GM23338 (cell line): Measurements from ENCODE around the gene HLA-G. TPM values are rescaled to one million over a fixed set of nuclear protein-coding genes. Genes with fewer than 3 reads are reported as not detected.

Experiments used
- ATAC-seq: fragments of 200-7000 bp; cut with Tn5 transposase; 3 replicates; pipeline ENCODE4 v1.9.1; 2020
- DNase-seq: peaks from one replicate; pipeline ENCODE4 v3.0.0-alpha.2; 2015; ENCODE audit warnings: low spot score
- H2AFZ ChIP-seq: fragments of 200-600 bp; sonication (generic); 2 replicates; pipeline ENCODE4 v1.8.0; 2016; ENCODE audit warnings: antibody characterized with exemption, mild to moderate bottlenecking, moderate library complexity
- H3F3A ChIP-seq: fragments of 200-600 bp; sonication (generic); replicated peaks from 2 replicates; pipeline ENCODE4 v1.8.0; 2017; ENCODE audit warnings: antibody characterized with exemption, mixed run types, low read depth
- H3K27ac ChIP-seq: fragments of 200-600 bp; sonication (generic); 2 replicates; pipeline ENCODE4 v1.6.1; 2016; ENCODE audit warnings: low read depth
- H3K27me3 ChIP-seq: fragments of 200-600 bp; sonication (generic); 2 replicates; pipeline ENCODE4 v1.8.0; 2016; ENCODE audit warnings: mild to moderate bottlenecking, mixed run types, moderate library complexity; ENCODE audit not compliant: insufficient read depth
- H3K36me3 ChIP-seq: fragments of 200-600 bp; sonication (generic); 2 replicates; pipeline ENCODE4 v1.8.0; 2016; ENCODE audit warnings: mild to moderate bottlenecking; ENCODE audit not compliant: insufficient read depth
- H3K4me1 ChIP-seq: fragments of 200-600 bp; sonication (generic); 2 replicates; pipeline ENCODE4 v1.8.0; 2016; ENCODE audit warnings: mild to moderate bottlenecking, moderate library complexity; ENCODE audit not compliant: insufficient read depth
- H3K4me2 ChIP-seq: fragments of 200-600 bp; sonication (generic); 2 replicates; pipeline ENCODE4 v1.7.1; 2017; ENCODE audit warnings: mixed run types
- H3K4me3 ChIP-seq: fragments of 200-600 bp; sonication (generic); 2 replicates; pipeline ENCODE4 v1.6.1; 2016; ENCODE audit warnings: mixed run types
- H3K79me2 ChIP-seq: fragments of 200-600 bp; sonication (generic); replicated peaks from 2 replicates; pipeline ENCODE4 v1.8.0; 2017; ENCODE audit warnings: mild to moderate bottlenecking; ENCODE audit not compliant: insufficient read depth
- H3K9me2 ChIP-seq: fragments of 200-600 bp; sonication (generic); 2 replicates; pipeline ENCODE4 v1.8.0; 2017; ENCODE audit not compliant: insufficient read depth
- H4K20me1 ChIP-seq: fragments of 200-600 bp; sonication (generic); replicated peaks from 2 replicates; pipeline ENCODE4 v1.8.0; 2017; ENCODE audit warnings: mild to moderate bottlenecking; ENCODE audit not compliant: insufficient read depth
- H3K27ac Mint-ChIP-seq: 2 replicates; pipeline ENCODE4 v1.8.0; 2020; ENCODE audit warnings: inconsistent platforms, mild to moderate bottlenecking, moderate library complexity, mixed read lengths
- H3K27me3 Mint-ChIP-seq: 3 replicates; pipeline ENCODE4 v1.8.0; 2022; ENCODE audit warnings: low read depth, mild to moderate bottlenecking, moderate library complexity, mixed read lengths, inconsistent platforms; ENCODE audit not compliant: insufficient read depth, poor library complexity
- H3K36me3 Mint-ChIP-seq: 3 replicates; pipeline ENCODE4 v1.8.0; 2021; ENCODE audit warnings: low read depth, mild to moderate bottlenecking, inconsistent platforms, moderate library complexity, mixed read lengths
- H3K4me1 Mint-ChIP-seq: 3 replicates; pipeline ENCODE4 v1.8.0; 2020; ENCODE audit warnings: mild to moderate bottlenecking, inconsistent platforms, mixed read lengths
- H3K4me3 Mint-ChIP-seq: 3 replicates; pipeline ENCODE4 v1.8.0; 2021; ENCODE audit warnings: moderate library complexity, mild to moderate bottlenecking, inconsistent platforms, mixed read lengths
- H3K9me3 Mint-ChIP-seq: 3 replicates; pipeline ENCODE4 v1.8.0; 2020; ENCODE audit warnings: moderate library complexity, mild to moderate bottlenecking, inconsistent platforms, mixed read lengths
- CREB1 ChIP-seq: fragments of 250-450 bp; sonication (Bioruptor Pico); IDR thresholded peaks from 2 replicates; pipeline ENCODE4 v1.5.0; 2020; ENCODE audit warnings: low read depth, mild to moderate bottlenecking, moderate library complexity
- EZH2 ChIP-seq: fragments of 200-600 bp; sonication (generic); IDR thresholded peaks from one replicate; pipeline ENCODE4 v1.8.0; 2017; ENCODE audit warnings: antibody characterized with exemption, mild to moderate bottlenecking, low read depth; ENCODE audit not compliant: unreplicated experiment
- EZH2phosphoT487 ChIP-seq: fragments of 200-600 bp; sonication (generic); IDR thresholded peaks from one replicate; pipeline ENCODE4 v1.8.1; 2018; ENCODE audit warnings: antibody characterized with exemption; ENCODE audit not compliant: unreplicated experiment
- JUNB ChIP-seq: IDR thresholded peaks from one replicate; pipeline ENCODE4 v1.6.1; 2016; ENCODE audit warnings: antibody characterized with exemption; ENCODE audit not compliant: unreplicated experiment
- NANOG ChIP-seq: IDR thresholded peaks from 2 replicates; pipeline ENCODE4 v1.6.1; 2016; ENCODE audit warnings: antibody characterized with exemption, borderline replicate concordance
- POLR2AphosphoS5 ChIP-seq: IDR thresholded peaks from 2 replicates; pipeline ENCODE4 v1.6.1; 2016; ENCODE audit warnings: antibody characterized with exemption, low read depth
- REST ChIP-seq: IDR thresholded peaks from one replicate; pipeline ENCODE4 v1.6.1; 2018; ENCODE audit warnings: antibody characterized with exemption; ENCODE audit not compliant: unreplicated experiment
- STAT1 ChIP-seq: IDR thresholded peaks from one replicate; pipeline ENCODE4 v1.6.1; 2016; ENCODE audit warnings: antibody characterized with exemption; ENCODE audit not compliant: unreplicated experiment
- ZNF114 ChIP-seq: fragments of 250-450 bp; sonication (Bioruptor Pico); IDR thresholded peaks from 2 replicates; pipeline ENCODE4 v1.5.0; 2020; ENCODE audit warnings: mild to moderate bottlenecking, moderate library complexity
- ZNF331 ChIP-seq: fragments of 250-450 bp; sonication (Bioruptor Pico); IDR thresholded peaks from 2 replicates; pipeline ENCODE4 v1.5.0; 2020; ENCODE audit warnings: low read depth, mild to moderate bottlenecking, moderate library complexity
- polyA plus RNA-seq: library from polyadenylated mRNA; unstranded; fragments of >200 nt; fragmentation: Nextera tagmentation; extraction: Ambion mirVana; gene quantifications from 2 replicates; pipeline ENCODE4 v1.2.1, GENCODE V29; 2016
- total RNA-seq: library from RNA; depleted of rRNA; stranded (reverse); fragments of >200 nt; shearing (Covaris generic); gene quantifications from 2 replicates; pipeline ENCODE4 v1.2.3, GENCODE V29; 2014
- TF ChIP-seq, protein P1 (sequence below), 2 experiments: fragments of 200-600 bp in 1 of 2; sonication (generic) in 1 of 2; conservative IDR thresholded peaks; 2 replicates each; pipeline versions ENCODE4 v1.5.1 to v1.6.1; 2016 to 2017; ENCODE audit warnings: antibody characterized with exemption in 2 of 2, low read depth in 2 of 2, mild to moderate bottlenecking in 2 of 2, moderate library complexity in 1 of 2
- TF ChIP-seq, protein P2 (sequence below): IDR thresholded peaks from 2 replicates; pipeline ENCODE4 v1.6.1; 2016; ENCODE audit warnings: antibody characterized with exemption

HLA-G gene
- total and polyA plus RNA-seq, 2 experiments from 2014 or later, result 2.5 to 2.8 TPM

DNA sequence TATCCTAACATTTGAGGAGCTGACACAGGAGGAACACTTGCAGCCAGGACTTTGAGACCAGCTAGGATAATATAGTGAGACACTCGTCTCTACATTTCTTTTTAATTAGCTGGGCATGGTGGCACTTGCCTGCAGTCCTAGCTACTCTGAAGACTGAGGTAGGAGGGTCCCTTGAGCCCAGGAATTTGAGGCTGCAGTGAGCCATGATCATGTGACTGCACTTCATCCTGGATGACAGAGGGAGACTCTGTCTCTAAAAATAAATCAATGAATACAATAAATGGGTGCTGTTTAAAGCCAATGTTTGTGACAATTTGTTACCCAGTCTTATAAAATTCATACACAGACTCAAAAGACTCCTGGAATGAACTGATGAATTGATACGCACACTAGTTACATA, 1.8 kb upstream of the HLA-G start:
- Histone ChIP-seq H3K27ac (no peak overlapping the region), H3K9me2 (no peaks in the 10 kb centered on the region; the same call in 1 of the 2 replicates), H3K4me1 (no peaks in the 10 kb centered on the region), H3K4me3 (no peak overlapping the region), H3F3A (no peaks in the 10 kb centered on the region), H3K36me3 (no peaks in the 10 kb centered on the region), H3K27me3 (peaks cover 63% of the 10 kb centered on the region), H4K20me1 (no peaks in the 10 kb centered on the region), H3K79me2 (no peaks in the 10 kb centered on the region), H2AFZ (no peak overlapping the region), H3K4me2 (no peak overlapping the region)
- no peak overlapping the region for H3K4me3 Mint-ChIP-seq
- no peak for TF ChIP-seq POLR2AphosphoS5
- no peak for TF ChIP-seq JUNB
- TF ChIP-seq NANOG, result no peak
- TF ChIP-seq, protein P1, sequence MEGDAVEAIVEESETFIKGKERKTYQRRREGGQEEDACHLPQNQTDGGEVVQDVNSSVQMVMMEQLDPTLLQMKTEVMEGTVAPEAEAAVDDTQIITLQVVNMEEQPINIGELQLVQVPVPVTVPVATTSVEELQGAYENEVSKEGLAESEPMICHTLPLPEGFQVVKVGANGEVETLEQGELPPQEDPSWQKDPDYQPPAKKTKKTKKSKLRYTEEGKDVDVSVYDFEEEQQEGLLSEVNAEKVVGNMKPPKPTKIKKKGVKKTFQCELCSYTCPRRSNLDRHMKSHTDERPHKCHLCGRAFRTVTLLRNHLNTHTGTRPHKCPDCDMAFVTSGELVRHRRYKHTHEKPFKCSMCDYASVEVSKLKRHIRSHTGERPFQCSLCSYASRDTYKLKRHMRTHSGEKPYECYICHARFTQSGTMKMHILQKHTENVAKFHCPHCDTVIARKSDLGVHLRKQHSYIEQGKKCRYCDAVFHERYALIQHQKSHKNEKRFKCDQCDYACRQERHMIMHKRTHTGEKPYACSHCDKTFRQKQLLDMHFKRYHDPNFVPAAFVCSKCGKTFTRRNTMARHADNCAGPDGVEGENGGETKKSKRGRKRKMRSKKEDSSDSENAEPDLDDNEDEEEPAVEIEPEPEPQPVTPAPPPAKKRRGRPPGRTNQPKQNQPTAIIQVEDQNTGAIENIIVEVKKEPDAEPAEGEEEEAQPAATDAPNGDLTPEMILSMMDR (conservative IDR thresholded peaks at IDR 0.05; ENCODE audit: low read depth in 2 of 2), result no peak
- TF ChIP-seq EZH2phosphoT487, result no peak
- H3K36me3 Mint-ChIP-seq, result peaks cover 2% of the 10 kb centered on the region; the same call in 1 of the 3 replicates
- no peak overlapping the region for H3K27ac Mint-ChIP-seq
- H3K4me1 Mint-ChIP-seq, result no peaks in the 10 kb centered on the region; the same call in 2 of the 3 replicates
- peaks cover 3% of the 10 kb centered on the region; the same call in 2 of the 3 replicates for H3K9me3 Mint-ChIP-seq
- DNase-seq, result no peak
- ATAC-seq, result no peak
- peaks cover 42% of the 10 kb centered on the region for H3K27me3 Mint-ChIP-seq

GRCh38 chr6:29826271-29826670, 1.4 kb upstream of the HLA-G start:
- Histone ChIP-seq H3K9me2 (no peaks in the 10 kb centered on the region; the same call in 1 of the 2 replicates), H3K36me3 (no peaks in the 10 kb centered on the region), H4K20me1 (no peaks in the 10 kb centered on the region), H3K4me2 (no peak overlapping the region), H3F3A (no peaks in the 10 kb centered on the region), H3K27ac (no peak overlapping the region), H3K4me1 (no peaks in the 10 kb centered on the region), H2AFZ (no peak overlapping the region), H3K79me2 (no peaks in the 10 kb centered on the region), H3K4me3 (no peak overlapping the region), H3K27me3 (peaks cover 66% of the 10 kb centered on the region)
- Mint-ChIP-seq H3K27me3 (peaks cover 44% of the 10 kb centered on the region), H3K36me3 (peaks cover 2% of the 10 kb centered on the region; the same call in 1 of the 3 replicates), H3K4me3 (no peak overlapping the region), H3K4me1 (no peaks in the 10 kb centered on the region; the same call in 2 of the 3 replicates), H3K27ac (no peak overlapping the region), H3K9me3 (peaks cover 3% of the 10 kb centered on the region; the same call in 2 of the 3 replicates)
- TF ChIP-seq CREB1 (CRISPR knock-in tag), result no peak
- no peak for TF ChIP-seq EZH2
- TF ChIP-seq, protein P2, sequence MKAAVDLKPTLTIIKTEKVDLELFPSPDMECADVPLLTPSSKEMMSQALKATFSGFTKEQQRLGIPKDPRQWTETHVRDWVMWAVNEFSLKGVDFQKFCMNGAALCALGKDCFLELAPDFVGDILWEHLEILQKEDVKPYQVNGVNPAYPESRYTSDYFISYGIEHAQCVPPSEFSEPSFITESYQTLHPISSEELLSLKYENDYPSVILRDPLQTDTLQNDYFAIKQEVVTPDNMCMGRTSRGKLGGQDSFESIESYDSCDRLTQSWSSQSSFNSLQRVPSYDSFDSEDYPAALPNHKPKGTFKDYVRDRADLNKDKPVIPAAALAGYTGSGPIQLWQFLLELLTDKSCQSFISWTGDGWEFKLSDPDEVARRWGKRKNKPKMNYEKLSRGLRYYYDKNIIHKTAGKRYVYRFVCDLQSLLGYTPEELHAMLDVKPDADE, result no peak
- no peak for TF ChIP-seq STAT1
- no peak for TF ChIP-seq REST
- no peak for TF ChIP-seq JUNB
- no peak for TF ChIP-seq POLR2AphosphoS5
- no peak for TF ChIP-seq ZNF114
- TF ChIP-seq, protein P1 (conservative IDR thresholded peaks at IDR 0.05; ENCODE audit: low read depth in 2 of 2), result no peak
- no peak for TF ChIP-seq ZNF331 (CRISPR knock-in tag)
- no peak for TF ChIP-seq NANOG
- ATAC-seq (no peak), DNase-seq (no peak)
